ENCODE measurements around the gene KDM6B. TPM values are rescaled to one million over a fixed set of nuclear protein-coding genes. Genes with fewer than 3 reads are reported as not detected.

Gene KDM6B
- total and polyA plus RNA-seq, 4 experiments from 2014 or later: 1.7 to 129 (median 119) TPM; not detected in 1

- H3K4me1 ChIP-seq (ENCODE audit: insufficient read depth, low read length): no peaks in the 10 kb centered on the region
- Mint-ChIP-seq H3K4me1 (peaks cover 0 to 2% (median 0%) of the 10 kb centered on the region in 4 donors), H3K9me3 (no peaks in the 10 kb centered on the region), H3K27ac (no peak overlapping the region), H3K4me3 (no peak overlapping the region), H3K27me3 (peaks cover 7 to 11% of the 10 kb centered on the region in 2 donors), H3K36me3 (no peaks in the 10 kb centered on the region)
- H3K9me3 ChIP-seq (ENCODE audit: control insufficient read depth in 1 of 2, low read length in 2 of 2): no peaks in the 10 kb centered on the region
- POLR2A ChIA-PET (ENCODE audit: partially characterized antibody): no interaction called here
- CTCF ChIA-PET (ENCODE audit: partially characterized antibody): interaction anchor here (1.0 kb wide), 1 partner anchor 12 kb away, joined by 3 read pairs; no protein-coding TSS in a partner anchor
- intact Hi-C loops (cut with micrococcal nuclease): no loop called here
- H3K27me3 ChIP-seq (ENCODE audit: insufficient read depth, low read length): no peaks in the 10 kb centered on the region
- H3K4me3 ChIP-seq (ENCODE audit: low read length in 2 of 2): no peak overlapping the region
- no peak for DNase-seq
- no peak overlapping the region for H3K27ac ChIP-seq (ENCODE audit: low read depth, low read length)
- H3K36me3 ChIP-seq (ENCODE audit: insufficient read depth, low read length): no peaks in the 10 kb centered on the region
Observed at GRCh38 chr17:7811251-7811650, 22.8 kb upstream of the KDM6B start.

DNA sequence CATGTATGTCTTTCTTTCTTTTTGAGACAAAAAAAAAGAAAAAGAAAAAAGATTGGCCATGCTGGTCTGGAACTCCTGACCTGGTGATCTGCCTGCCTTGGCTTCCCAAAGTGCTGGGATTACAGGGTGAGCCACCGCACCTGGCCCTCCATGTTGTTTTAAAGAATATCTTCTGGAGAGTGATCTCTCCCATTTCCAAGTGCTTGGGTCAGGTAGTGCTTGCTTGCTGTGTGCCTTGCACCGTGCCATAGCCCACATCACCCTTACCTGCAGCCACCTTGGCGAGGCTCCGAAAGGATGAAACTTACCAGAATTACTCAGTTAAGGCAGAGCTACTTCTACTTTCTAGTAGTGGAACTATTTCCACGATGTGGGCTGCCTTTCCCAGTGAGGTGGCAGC is 19.0 kb upstream of the KDM6B start:
- intact Hi-C loops (cut with micrococcal nuclease): no loop called here
- Mint-ChIP-seq H3K4me3 (no peak overlapping the region), H3K4me1 (peaks cover 0 to 2% (median 0%) of the 10 kb centered on the region in 4 donors), H3K9me3 (no peaks in the 10 kb centered on the region), H3K36me3 (no peaks in the 10 kb centered on the region), H3K27me3 (no peaks in the 10 kb centered on the region), H3K27ac (no peak overlapping the region)
- DNase-seq: no peak
- Histone ChIP-seq H3K36me3 (ENCODE audit: insufficient read depth, low read length) (no peaks in the 10 kb centered on the region), H3K9me3 (ENCODE audit: control insufficient read depth in 1 of 2, low read length in 2 of 2) (no peaks in the 10 kb centered on the region), H3K4me1 (ENCODE audit: insufficient read depth, low read length) (no peaks in the 10 kb centered on the region), H3K27me3 (ENCODE audit: insufficient read depth, low read length) (no peaks in the 10 kb centered on the region), H3K4me3 (ENCODE audit: low read length in 2 of 2) (no peak overlapping the region), H3K27ac (ENCODE audit: low read depth, low read length) (no peak overlapping the region)
- ChIA-PET POLR2A (ENCODE audit: partially characterized antibody) (no interaction called here), CTCF (ENCODE audit: partially characterized antibody) (interaction anchor here (1.7 kb wide), 1 partner anchor 246 kb away, joined by 4 read pairs; no protein-coding TSS in a partner anchor)

DNA sequence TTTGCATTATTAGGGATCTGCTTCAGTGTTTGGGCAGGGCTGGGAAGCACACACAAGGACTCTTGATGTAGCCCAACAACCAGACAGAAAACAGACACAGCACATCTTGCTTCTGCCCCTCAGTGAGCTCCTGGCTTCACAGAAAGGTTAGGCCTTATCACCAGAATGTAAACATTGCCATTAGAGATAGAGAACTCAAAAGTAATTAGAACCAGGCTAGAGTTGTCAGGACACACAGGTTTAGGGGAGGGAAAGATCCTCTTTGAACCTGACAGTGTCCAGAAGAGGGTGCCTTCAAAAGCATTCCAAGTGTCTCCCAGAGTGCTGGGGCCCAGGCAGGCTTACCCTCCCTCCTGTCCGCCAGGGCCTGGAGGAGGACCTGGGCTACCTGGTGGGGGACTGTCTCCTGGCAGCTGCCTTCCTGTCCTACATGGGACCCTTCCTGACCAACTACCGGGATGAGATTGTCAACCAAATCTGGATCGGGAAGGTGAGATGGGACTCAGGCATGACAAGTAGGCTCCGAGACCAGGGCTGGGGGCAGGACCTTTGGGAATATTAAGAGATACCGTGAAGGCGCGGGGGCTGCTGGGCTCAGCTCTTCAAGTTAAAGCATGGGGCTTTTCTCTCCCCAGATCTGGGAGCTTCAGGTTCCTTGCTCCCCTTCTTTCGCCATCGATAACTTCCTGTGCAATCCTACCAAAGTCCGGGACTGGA is 16.9 kb upstream of the KDM6B start:
- peak overlapping the region in 1 of 7 donors; percentile 32 for H3K27ac Mint-ChIP-seq
- no peaks in the 10 kb centered on the region for H3K27me3 Mint-ChIP-seq
- H3K9me3 Mint-ChIP-seq: no peaks in the 10 kb centered on the region
- Histone ChIP-seq H3K36me3 (ENCODE audit: insufficient read depth, low read length) (no peaks in the 10 kb centered on the region), H3K27me3 (ENCODE audit: insufficient read depth, low read length) (no peaks in the 10 kb centered on the region), H3K9me3 (ENCODE audit: control insufficient read depth in 1 of 2, low read length in 2 of 2) (no peaks in the 10 kb centered on the region), H3K4me3 (ENCODE audit: low read length in 2 of 2) (no peak overlapping the region), H3K27ac (ENCODE audit: low read depth, low read length) (no peak overlapping the region), H3K4me1 (ENCODE audit: insufficient read depth, low read length) (no peaks in the 10 kb centered on the region)
- H3K36me3 Mint-ChIP-seq: no peaks in the 10 kb centered on the region
- CTCF ChIA-PET (ENCODE audit: partially characterized antibody): interaction anchor here (1.1 to 2.2 kb wide), 3 partner anchors 16 to 224 kb away, joined by 3 to 5 read pairs (median 4); partner anchors contain the start of gene KDM6B
- H3K4me3 Mint-ChIP-seq: no peak overlapping the region
- POLR2A ChIA-PET (ENCODE audit: partially characterized antibody): no interaction called here
- intact Hi-C loops (cut with micrococcal nuclease): no loop called here
- no peaks in the 10 kb centered on the region for H3K4me1 Mint-ChIP-seq
- no peak for DNase-seq

- no peak for DNase-seq
- Histone ChIP-seq H3K27me3 (ENCODE audit: insufficient read depth, low read length) (no peaks in the 10 kb centered on the region), H3K9me3 (ENCODE audit: control insufficient read depth in 1 of 2, low read length in 2 of 2) (no peaks in the 10 kb centered on the region), H3K4me1 (ENCODE audit: insufficient read depth, low read length) (no peaks in the 10 kb centered on the region), H3K36me3 (ENCODE audit: insufficient read depth, low read length) (no peaks in the 10 kb centered on the region), H3K4me3 (ENCODE audit: low read length in 2 of 2) (no peak overlapping the region), H3K27ac (ENCODE audit: low read depth, low read length) (no peak overlapping the region)
- CTCF ChIA-PET (ENCODE audit: partially characterized antibody): interaction anchor here (1.4 to 2.2 kb wide), 2 partner anchors 16 to 224 kb away, joined by 3 to 5 read pairs; partner anchors contain the start of gene KDM6B
- no peak overlapping the region for H3K4me3 Mint-ChIP-seq
- no peaks in the 10 kb centered on the region for H3K9me3 Mint-ChIP-seq
- no peaks in the 10 kb centered on the region for H3K4me1 Mint-ChIP-seq
- H3K36me3 Mint-ChIP-seq: no peaks in the 10 kb centered on the region
- no peak overlapping the region for H3K27ac Mint-ChIP-seq
- H3K27me3 Mint-ChIP-seq: no peaks in the 10 kb centered on the region
- POLR2A ChIA-PET (ENCODE audit: partially characterized antibody): no interaction called here
- intact Hi-C loops (cut with micrococcal nuclease): no loop called here
Observed at GRCh38 chr17:7817643-7817964, 16.4 kb upstream of the KDM6B start.

- H3K4me3 Mint-ChIP-seq: no peak overlapping the region
- DNase-seq: no peak
- H3K36me3 Mint-ChIP-seq: no peaks in the 10 kb centered on the region
- no peaks in the 10 kb centered on the region for H3K27me3 ChIP-seq (ENCODE audit: insufficient read depth, low read length)
- H3K4me1 ChIP-seq (ENCODE audit: insufficient read depth, low read length): no peaks in the 10 kb centered on the region
- H3K27ac ChIP-seq (ENCODE audit: low read depth, low read length): no peak overlapping the region
- no peaks in the 10 kb centered on the region for H3K9me3 ChIP-seq (ENCODE audit: control insufficient read depth in 1 of 2, low read length in 2 of 2)
- ChIA-PET POLR2A (ENCODE audit: partially characterized antibody) (no interaction called here), CTCF (ENCODE audit: partially characterized antibody) (interaction anchor here (1.1 to 2.3 kb wide), 4 partner anchors 8 to 223 kb away, joined by 3 to 12 read pairs (median 4); no protein-coding TSS in a partner anchor)
- intact Hi-C loops (cut with micrococcal nuclease): no loop called here
- no peaks in the 10 kb centered on the region for H3K4me1 Mint-ChIP-seq
- no peaks in the 10 kb centered on the region for H3K9me3 Mint-ChIP-seq
- H3K4me3 ChIP-seq (ENCODE audit: low read length in 2 of 2): no peak overlapping the region
- no peaks in the 10 kb centered on the region for H3K36me3 ChIP-seq (ENCODE audit: insufficient read depth, low read length)
- H3K27me3 Mint-ChIP-seq: no peaks in the 10 kb centered on the region
- no peak overlapping the region for H3K27ac Mint-ChIP-seq
Observed at GRCh38 chr17:7818026-7818425, 16.0 kb upstream of the KDM6B start.

- no peaks in the 10 kb centered on the region for H3K9me3 Mint-ChIP-seq
- Histone ChIP-seq H3K27ac (ENCODE audit: low read depth, low read length) (no peak overlapping the region), H3K9me3 (ENCODE audit: control insufficient read depth in 1 of 2, low read length in 2 of 2) (no peaks in the 10 kb centered on the region), H3K27me3 (ENCODE audit: insufficient read depth, low read length) (no peaks in the 10 kb centered on the region), H3K36me3 (ENCODE audit: insufficient read depth, low read length) (no peaks in the 10 kb centered on the region), H3K4me1 (ENCODE audit: insufficient read depth, low read length) (no peaks in the 10 kb centered on the region), H3K4me3 (ENCODE audit: low read length in 2 of 2) (no peak overlapping the region)
- intact Hi-C loops (cut with micrococcal nuclease): no loop called here
- no peak overlapping the region for H3K4me3 Mint-ChIP-seq
- H3K27me3 Mint-ChIP-seq: no peaks in the 10 kb centered on the region
- CTCF ChIA-PET (ENCODE audit: partially characterized antibody): interaction anchor here (1.1 to 2.3 kb wide), 5 partner anchors 9 to 222 kb away, joined by 3 to 12 read pairs (median 4); no protein-coding TSS in a partner anchor
- H3K36me3 Mint-ChIP-seq: no peaks in the 10 kb centered on the region
- no peaks in the 10 kb centered on the region for H3K4me1 Mint-ChIP-seq
- H3K27ac Mint-ChIP-seq: no peak overlapping the region
- no peak for DNase-seq
- POLR2A ChIA-PET (ENCODE audit: partially characterized antibody): no interaction called here
Observed at GRCh38 chr17:7818746-7819645, 15.0 kb upstream of the KDM6B start.

GRCh38 chr17:7820231-7820630 is 13.8 kb upstream of the KDM6B start:
- intact Hi-C loops (cut with micrococcal nuclease): no loop called here
- H3K36me3 Mint-ChIP-seq: no peaks in the 10 kb centered on the region
- H3K27ac ChIP-seq (ENCODE audit: low read depth, low read length): no peak overlapping the region
- ChIA-PET POLR2A (ENCODE audit: partially characterized antibody) (interaction anchor here (1.2 kb wide), 1 partner anchor 37 kb away, joined by 4 read pairs; the partner anchor contains the start of genes CYB5D1 and NAA38), CTCF (ENCODE audit: partially characterized antibody) (interaction anchor here (1.1 to 2.3 kb wide), 4 partner anchors 13 to 170 kb away, joined by 3 to 12 read pairs (median 4); no protein-coding TSS in a partner anchor)
- no peaks in the 10 kb centered on the region for H3K27me3 ChIP-seq (ENCODE audit: insufficient read depth, low read length)
- H3K27me3 Mint-ChIP-seq: no peaks in the 10 kb centered on the region
- H3K36me3 ChIP-seq (ENCODE audit: insufficient read depth, low read length): no peaks in the 10 kb centered on the region
- H3K9me3 ChIP-seq (ENCODE audit: control insufficient read depth in 1 of 2, low read length in 2 of 2): no peaks in the 10 kb centered on the region
- peak overlapping the region in 1 of 7 donors; percentile 7 for H3K27ac Mint-ChIP-seq
- H3K4me1 ChIP-seq (ENCODE audit: insufficient read depth, low read length): no peaks in the 10 kb centered on the region
- H3K9me3 Mint-ChIP-seq: no peaks in the 10 kb centered on the region
- no peak overlapping the region for H3K4me3 Mint-ChIP-seq
- no peak for DNase-seq
- no peak overlapping the region for H3K4me3 ChIP-seq (ENCODE audit: low read length in 2 of 2)
- peaks cover 0 to 1% (median 0%) of the 10 kb centered on the region in 4 donors for H3K4me1 Mint-ChIP-seq

Measured in CD4-positive, alpha-beta memory T cell (primary cell).